Astrocyte of the spinal cord (primary cell): ENCODE results near the gene CTPS2.
A peak's percentile ranks its signal among the peaks of the same experiment; 100 is the strongest.
"Not testable (repeated sequence)": the region's sequence is repeated elsewhere in the genome, so short reads cannot be mapped to it uniquely, and the experiment has no call there.

ENCODE experiments used
- DNase-seq: peaks from one replicate; pipeline ENCODE4 v3.0.0; 2011; ENCODE audit warnings: low read depth, low spot score
- H3K4me3 ChIP-seq: 2 replicates; pipeline ENCODE4 v1.5.1; 2011; ENCODE audit warnings: low read depth, mild to moderate bottlenecking, low read length, moderate library complexity
- in situ Hi-C: cut with HindIII; loops from 2 replicates; pipeline ENCODE4 v1.10.0; 2017; ENCODE audit warnings: low sequenced_read_pairs
- TF ChIP-seq, protein P1 (sequence below): IDR thresholded peaks from 2 replicates; pipeline ENCODE4 v1.5.1; 2012; ENCODE audit warnings: low read depth, mild to moderate bottlenecking, low read length, inconsistent platforms

The CTPS2 gene

DNA sequence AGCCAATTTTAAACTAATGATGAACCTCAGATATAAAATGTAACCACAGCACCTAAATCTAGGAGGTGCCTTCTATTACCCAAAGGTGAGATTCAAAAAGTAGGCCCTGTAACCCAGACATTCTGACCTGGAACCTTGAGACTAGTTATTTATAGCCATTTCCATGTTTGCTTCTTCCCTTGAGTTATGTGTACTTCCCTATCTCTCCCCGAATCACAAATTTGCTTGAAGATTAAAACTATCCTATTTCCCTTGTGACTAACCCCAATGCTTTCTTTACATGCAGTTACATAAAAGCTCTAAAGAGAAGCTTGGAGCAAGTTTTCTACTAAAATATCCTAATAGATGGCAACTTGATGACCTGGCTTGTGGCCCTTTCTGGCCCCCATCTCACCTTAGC, 95.1 kb downstream of the CTPS2 start:
- DNase-seq: no peak
- in situ Hi-C loops: no loop called here
- TF ChIP-seq, protein P1, sequence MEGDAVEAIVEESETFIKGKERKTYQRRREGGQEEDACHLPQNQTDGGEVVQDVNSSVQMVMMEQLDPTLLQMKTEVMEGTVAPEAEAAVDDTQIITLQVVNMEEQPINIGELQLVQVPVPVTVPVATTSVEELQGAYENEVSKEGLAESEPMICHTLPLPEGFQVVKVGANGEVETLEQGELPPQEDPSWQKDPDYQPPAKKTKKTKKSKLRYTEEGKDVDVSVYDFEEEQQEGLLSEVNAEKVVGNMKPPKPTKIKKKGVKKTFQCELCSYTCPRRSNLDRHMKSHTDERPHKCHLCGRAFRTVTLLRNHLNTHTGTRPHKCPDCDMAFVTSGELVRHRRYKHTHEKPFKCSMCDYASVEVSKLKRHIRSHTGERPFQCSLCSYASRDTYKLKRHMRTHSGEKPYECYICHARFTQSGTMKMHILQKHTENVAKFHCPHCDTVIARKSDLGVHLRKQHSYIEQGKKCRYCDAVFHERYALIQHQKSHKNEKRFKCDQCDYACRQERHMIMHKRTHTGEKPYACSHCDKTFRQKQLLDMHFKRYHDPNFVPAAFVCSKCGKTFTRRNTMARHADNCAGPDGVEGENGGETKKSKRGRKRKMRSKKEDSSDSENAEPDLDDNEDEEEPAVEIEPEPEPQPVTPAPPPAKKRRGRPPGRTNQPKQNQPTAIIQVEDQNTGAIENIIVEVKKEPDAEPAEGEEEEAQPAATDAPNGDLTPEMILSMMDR: no peak
- no peak overlapping the region for H3K4me3 ChIP-seq

DNA sequence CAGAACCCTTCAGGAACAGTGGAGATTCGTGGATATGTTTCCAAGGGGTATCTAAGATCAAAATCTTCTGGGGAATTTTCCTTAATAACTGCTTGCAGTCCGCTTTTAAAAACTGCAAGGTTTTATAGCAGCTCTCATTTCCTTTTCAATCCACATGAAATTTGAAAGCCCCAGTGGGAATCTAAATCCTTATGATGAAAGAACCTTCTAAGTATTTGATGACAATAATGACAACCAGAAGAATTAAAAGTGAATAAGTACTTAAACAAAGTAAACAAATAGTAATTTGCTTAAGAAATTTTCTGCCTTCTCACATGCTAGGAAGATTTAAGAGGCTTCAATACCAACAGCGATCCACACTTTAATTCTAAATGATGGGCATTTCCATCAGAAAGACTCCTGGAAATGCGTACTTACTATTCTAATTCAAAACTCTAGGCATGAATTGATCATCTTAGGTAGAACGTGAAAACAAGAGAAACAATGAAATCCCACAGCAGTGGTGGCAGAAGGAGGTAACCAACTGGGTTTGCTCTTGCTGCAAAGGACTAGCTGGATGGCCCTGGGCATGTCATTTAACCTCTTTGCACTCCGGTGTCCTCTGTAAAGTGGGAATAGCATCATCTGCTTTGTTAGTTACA, 100.1 kb downstream of the CTPS2 start:
- TF ChIP-seq, protein P1: no peak
- H3K4me3 ChIP-seq: no peak overlapping the region
- in situ Hi-C loops: no loop called here
- no peak for DNase-seq

DNA sequence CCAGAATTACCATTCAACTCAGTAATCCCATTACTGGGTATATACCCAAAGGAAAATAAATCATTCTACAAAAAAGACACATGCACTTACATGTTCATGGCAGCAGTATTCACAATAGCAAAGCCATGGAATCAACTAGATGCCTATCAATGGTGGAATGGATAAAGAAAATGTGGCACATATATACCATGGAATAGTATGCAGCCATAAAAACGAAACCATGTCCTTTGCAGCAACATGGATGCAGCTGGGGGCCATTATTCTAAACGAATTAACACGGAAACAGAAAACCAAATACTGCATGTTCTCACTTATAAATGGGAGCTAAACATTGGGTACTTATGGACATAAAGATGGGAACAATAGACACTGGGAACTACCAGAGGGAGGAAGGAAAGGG, 101.8 kb downstream of the CTPS2 start:
- DNase-seq, H3K4me3 ChIP-seq, in situ Hi-C loops: not testable (repeated sequence)

DNA sequence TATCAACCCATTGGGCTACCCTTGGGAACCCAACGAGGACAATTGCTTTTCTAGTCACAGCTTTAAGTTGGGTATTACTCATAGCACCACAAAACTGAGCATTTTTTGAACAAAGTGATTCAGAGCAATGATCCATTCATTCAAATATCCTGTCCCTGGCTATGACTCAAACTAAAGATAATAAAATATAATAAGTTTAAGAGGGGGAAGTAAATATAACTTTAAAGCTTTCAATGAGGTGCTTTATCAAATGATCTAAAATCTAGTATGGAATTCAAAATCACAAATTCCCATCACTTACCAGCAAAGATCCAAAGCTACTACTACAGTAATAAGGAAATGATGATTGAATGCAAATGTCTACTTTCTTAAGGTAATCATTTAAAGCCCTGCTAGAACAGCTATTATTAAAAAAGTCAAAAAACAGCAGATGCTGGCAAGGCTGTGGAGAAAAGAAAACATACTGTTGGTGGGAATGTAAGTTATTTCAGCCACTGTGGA, 102.3 kb downstream of the CTPS2 start:
- H3K4me3 ChIP-seq: no peak overlapping the region
- in situ Hi-C loops: no loop called here
- TF ChIP-seq, protein P1: no peak
- peak; percentile 76 for DNase-seq

DNA sequence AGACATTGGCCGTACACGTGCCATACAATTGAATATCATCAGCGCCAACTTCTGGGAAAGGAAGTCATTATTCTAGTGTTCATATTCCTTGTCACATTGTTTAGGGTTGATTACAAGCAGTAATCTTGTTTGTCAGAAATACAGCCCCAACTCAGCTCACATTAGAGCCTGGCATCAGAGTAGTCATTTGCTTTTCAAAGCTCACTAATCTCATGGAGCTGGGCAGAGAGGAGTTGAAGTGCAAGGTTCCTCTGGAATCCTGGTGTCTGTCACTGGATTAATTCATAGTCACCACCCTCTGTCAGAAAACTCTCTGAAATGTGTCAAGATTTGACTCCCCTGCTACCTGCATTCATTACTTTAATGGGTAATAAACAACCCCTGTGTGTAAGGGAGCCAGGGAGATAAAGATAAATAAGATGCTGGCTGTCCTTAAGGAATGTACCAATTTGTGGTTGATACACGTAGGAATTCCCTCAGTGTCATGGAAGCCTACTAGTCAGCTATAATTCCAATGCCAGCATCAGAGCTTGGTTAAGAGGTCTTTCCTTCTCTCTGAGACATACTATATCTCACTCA, 106.2 kb downstream of the CTPS2 start:
- no peak overlapping the region for H3K4me3 ChIP-seq
- DNase-seq: no peak
- TF ChIP-seq, protein P1: no peak
- in situ Hi-C loops: no loop called here

DNA sequence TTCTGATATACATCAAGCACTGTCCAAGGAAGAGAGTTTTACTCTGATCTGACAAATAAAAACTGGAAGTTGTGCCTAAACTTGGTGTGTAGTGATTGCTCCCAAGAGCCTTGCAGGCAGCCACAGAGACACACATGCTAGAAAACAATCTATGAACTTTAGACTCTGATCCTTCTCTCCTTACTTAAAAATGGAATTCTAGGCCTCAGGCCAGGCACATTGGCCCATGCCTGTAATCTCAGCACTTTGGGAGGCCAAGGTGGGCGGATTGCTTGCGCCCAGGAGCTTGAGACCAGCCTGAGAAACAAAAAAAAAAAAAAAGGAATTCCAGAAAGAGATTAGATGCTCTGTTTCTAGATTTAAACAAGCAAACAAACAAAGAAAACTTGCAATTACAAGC, 108.1 kb downstream of the CTPS2 start:
- TF ChIP-seq, protein P1: no peak
- no peak overlapping the region for H3K4me3 ChIP-seq
- no peak for DNase-seq
- in situ Hi-C loops: no loop called here

DNA sequence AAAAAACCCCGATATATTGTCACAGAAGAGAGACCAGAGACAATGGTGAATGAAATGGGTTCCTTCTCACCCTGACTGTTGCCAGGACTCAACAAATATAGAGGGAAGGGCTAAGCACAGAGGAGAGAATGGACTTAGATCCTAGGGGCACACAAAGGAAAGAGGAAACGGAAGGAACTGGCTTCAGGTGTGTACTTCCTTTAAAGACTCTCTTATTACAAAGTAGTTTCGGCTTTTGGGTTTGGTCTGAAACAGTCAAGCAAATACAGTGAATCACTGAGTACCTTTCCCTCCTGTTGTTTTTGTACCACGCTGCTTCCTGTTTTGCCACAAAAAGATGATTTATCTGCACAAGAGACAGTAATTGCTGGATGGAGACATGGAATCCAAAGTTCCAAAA, 108.6 kb downstream of the CTPS2 start:
- H3K4me3 ChIP-seq: no peak overlapping the region
- no peak for DNase-seq
- in situ Hi-C loops: no loop called here
- TF ChIP-seq, protein P1: no peak

DNA sequence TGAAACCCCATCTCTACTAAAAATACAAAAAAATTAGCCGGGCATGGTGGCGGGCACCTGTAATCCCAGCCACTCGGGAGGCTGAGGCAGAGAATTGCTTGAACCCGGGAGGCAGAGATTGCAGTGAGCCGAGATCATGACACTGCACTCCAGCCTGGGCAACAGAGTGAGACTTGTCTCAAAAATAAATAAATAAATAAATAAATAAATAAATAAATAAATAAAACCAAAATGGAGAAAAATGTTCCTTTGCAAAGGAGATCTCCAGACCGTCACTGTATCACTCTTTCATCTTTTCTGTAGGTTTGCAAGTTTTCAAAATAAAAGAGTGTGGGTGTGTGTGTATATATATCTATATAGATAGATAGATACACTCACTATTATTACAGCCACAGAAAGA, 109.2 kb downstream of the CTPS2 start:
- DNase-seq, in situ Hi-C loops, H3K4me3 ChIP-seq: not testable (repeated sequence)
